Vagina (tissue), 2 donors: ENCODE data around the gene SLC37A1.

Source experiments
- CTCF ChIP-seq, 3 experiments: fragments of 450-650 bp in 2 of 3; fragments of 200-600 bp in 1 of 3; sonication (generic) in 1 of 3; IDR thresholded peaks; one replicate each; pipeline ENCODE4 v1.5.1; 2017 to 2019; ENCODE audit warnings: antibody characterized with exemption in 3 of 3, mild to moderate bottlenecking in 2 of 3, moderate library complexity in 2 of 3
- POLR2A ChIP-seq, 2 donors: fragments of 450-650 bp; IDR thresholded peaks; one replicate each; pipeline ENCODE4 v1.6.1; 2017; ENCODE audit warnings: antibody characterized with exemption in 2 of 2, mild to moderate bottlenecking in 2 of 2, moderate library complexity in 2 of 2
- POLR2AphosphoS5 ChIP-seq, 2 donors: sonication (generic); formaldehyde crosslinking; IDR thresholded peaks; one replicate each; pipeline ENCODE4 v1.9.0; 2017; ENCODE audit warnings: antibody characterized with exemption in 2 of 2, mild to moderate bottlenecking in 2 of 2, low read depth in 1 of 2; ENCODE audit not compliant: insufficient read depth in 1 of 2

GRCh38 chr21:42527489-42528158 is 14.0 kb downstream of the SLC37A1 start:
- TF ChIP-seq CTCF (IDR thresholded peaks at IDR 0.05) (no peak), POLR2A (IDR thresholded peaks at IDR 0.05) (no peak), POLR2AphosphoS5 (IDR thresholded peaks at IDR 0.05; ENCODE audit: insufficient read depth in 1 of 2, low read depth in 1 of 2) (peak in 1 of 2 donors; percentile 14)
